Mesendoderm (in vitro differentiated cells): ENCODE results near the gene SMYD3.
A peak's percentile ranks its signal among the peaks of the same experiment; 100 is the strongest.

Experiments
- DNase-seq: peaks from one replicate; pipeline ENCODE4 v3.0.0; 2013
- H2AK5ac ChIP-seq: 2 replicates; pipeline ENCODE4 v1.6.1; 2013; ENCODE audit warnings: low read length, inconsistent platforms
- H2BK120ac ChIP-seq: 2 replicates; pipeline ENCODE4 v1.6.1; 2013; ENCODE audit warnings: low read depth, mild to moderate bottlenecking, low read length, moderate library complexity, mixed read lengths
- H2BK15ac ChIP-seq: replicated peaks from 2 replicates; pipeline ENCODE4 v1.6.1; 2013; ENCODE audit warnings: low read depth, mild to moderate bottlenecking, moderate library complexity
- H2BK5ac ChIP-seq: 2 replicates; pipeline ENCODE4 v1.6.1; 2013; ENCODE audit warnings: low read length, inconsistent platforms
- H3K18ac ChIP-seq: 2 replicates; pipeline ENCODE4 v1.6.1; 2013; ENCODE audit warnings: mild to moderate bottlenecking, low read length, mixed read lengths
- H3K23ac ChIP-seq: one replicate; pipeline ENCODE4 v1.6.1; 2013; ENCODE audit warnings: low read length
- H3K27ac ChIP-seq: 2 replicates; pipeline ENCODE4 v1.5.1; 2013; ENCODE audit warnings: low read depth, mild to moderate bottlenecking, inconsistent platforms, low read length, moderate library complexity
- H3K27me3 ChIP-seq: 2 replicates; pipeline ENCODE4 v1.6.1; 2013; ENCODE audit warnings: low read length, control low read depth, mild to moderate bottlenecking, inconsistent platforms; ENCODE audit not compliant: insufficient read depth, poor library complexity
- H3K36me3 ChIP-seq: 2 replicates; pipeline ENCODE4 v1.6.1; 2013; ENCODE audit warnings: low read length, inconsistent platforms; ENCODE audit not compliant: control insufficient read depth, insufficient read depth
- H3K4ac ChIP-seq: one replicate; pipeline ENCODE4 v1.6.1; 2013; ENCODE audit warnings: low read depth, mild to moderate bottlenecking, low read length, moderate library complexity
- H3K4me1 ChIP-seq: 2 replicates; pipeline ENCODE4 v1.6.1; 2013; ENCODE audit warnings: low read depth, low read length, inconsistent platforms; ENCODE audit not compliant: control insufficient read depth
- H3K4me2 ChIP-seq: 2 replicates; pipeline ENCODE4 v1.6.1; 2013; ENCODE audit warnings: low read length
- H3K4me3 ChIP-seq: 2 replicates; pipeline ENCODE4 v1.5.1; 2013; ENCODE audit warnings: mild to moderate bottlenecking, low read length
- H3K56ac ChIP-seq: one replicate; pipeline ENCODE4 v1.6.1; 2013; ENCODE audit warnings: low read length
- H3K79me1 ChIP-seq: 2 replicates; pipeline ENCODE4 v1.6.1; 2013; ENCODE audit warnings: low read length, inconsistent platforms
- H3K79me2 ChIP-seq: 2 replicates; pipeline ENCODE4 v1.6.1; 2013; ENCODE audit warnings: mild to moderate bottlenecking, low read length; ENCODE audit not compliant: control insufficient read depth, insufficient read depth
- H3K9ac ChIP-seq: 2 replicates; pipeline ENCODE4 v1.6.1; 2013; ENCODE audit warnings: low read length, inconsistent platforms
- H4K5ac ChIP-seq: one replicate; pipeline ENCODE4 v1.6.1; 2013; ENCODE audit warnings: low read length
- H4K8ac ChIP-seq: one replicate; pipeline ENCODE4 v1.6.1; 2013; ENCODE audit warnings: low read depth, mild to moderate bottlenecking, control low read depth, low read length, moderate library complexity
- WGBS: extraction: QIAGEN DNeasy Blood & Tissue Kit; methylation state at CpG from one replicate; pipeline ENCODE4 v1.1.7; 2013; ENCODE audit warnings: low lambda C conversion rate, missing lambda C conversion rate; ENCODE audit not compliant: insufficient coverage; ENCODE audit errors: extremely low coverage; 5-methylcytosine and 5-hydroxymethylcytosine counted together

The SMYD3 gene

GRCh38 chr1:245923215-245923614 is 583.9 kb downstream of the SMYD3 start:
- H3K23ac ChIP-seq, result no peak overlapping the region
- no peak overlapping the region for H4K5ac ChIP-seq
- H3K9ac ChIP-seq, result no peak overlapping the region
- no peaks in the 10 kb centered on the region for H3K36me3 ChIP-seq
- H2BK5ac ChIP-seq, result no peak overlapping the region
- no peak overlapping the region for H4K8ac ChIP-seq
- no peaks in the 10 kb centered on the region for H3K27me3 ChIP-seq
- H2BK120ac ChIP-seq, result no peak overlapping the region
- H3K18ac ChIP-seq, result no peak overlapping the region
- H3K27ac ChIP-seq, result no peak overlapping the region
- H3K4me1 ChIP-seq, result no peaks in the 10 kb centered on the region
- H2BK15ac ChIP-seq, result no peak overlapping the region
- DNase-seq, result peak; percentile 20
- no peaks in the 10 kb centered on the region for H3K79me1 ChIP-seq
- WGBS, result no CpG with 5 or more reads among the region's 7 CpGs
- H3K4me3 ChIP-seq, result no peak overlapping the region
- H3K79me2 ChIP-seq, result no peaks in the 10 kb centered on the region
- no peak overlapping the region for H3K4ac ChIP-seq
- no peak overlapping the region for H2AK5ac ChIP-seq
- H3K56ac ChIP-seq, result no peak overlapping the region
- H3K4me2 ChIP-seq, result no peak overlapping the region

GRCh38 chr1:245921417-245921816 is 585.7 kb downstream of the SMYD3 start:
- H2BK15ac ChIP-seq, result no peak overlapping the region
- no peaks in the 10 kb centered on the region for H3K79me1 ChIP-seq
- no peak overlapping the region for H3K4me3 ChIP-seq
- no peaks in the 10 kb centered on the region for H3K79me2 ChIP-seq
- H2AK5ac ChIP-seq, result no peak overlapping the region
- H3K23ac ChIP-seq, result no peak overlapping the region
- no peak overlapping the region for H4K5ac ChIP-seq
- H3K9ac ChIP-seq, result no peak overlapping the region
- DNase-seq, result no peak
- H3K27me3 ChIP-seq, result no peaks in the 10 kb centered on the region
- no peak overlapping the region for H3K18ac ChIP-seq
- no peak overlapping the region for H3K4me2 ChIP-seq
- H2BK5ac ChIP-seq, result no peak overlapping the region
- no peak overlapping the region for H3K27ac ChIP-seq
- no peak overlapping the region for H4K8ac ChIP-seq
- no CpG with 5 or more reads among the region's 2 CpGs for WGBS
- no peaks in the 10 kb centered on the region for H3K4me1 ChIP-seq
- no peaks in the 10 kb centered on the region for H3K36me3 ChIP-seq
- no peak overlapping the region for H3K56ac ChIP-seq
- H3K4ac ChIP-seq, result no peak overlapping the region
- no peak overlapping the region for H2BK120ac ChIP-seq

- no peak overlapping the region for H2BK15ac ChIP-seq
- H2BK5ac ChIP-seq, result no peak overlapping the region
- H3K27ac ChIP-seq, result no peak overlapping the region
- no peak overlapping the region for H3K9ac ChIP-seq
- no peak overlapping the region for H2BK120ac ChIP-seq
- no peak overlapping the region for H2AK5ac ChIP-seq
- WGBS, result no CpG with 5 or more reads among the region's 6 CpGs
- no peaks in the 10 kb centered on the region for H3K79me1 ChIP-seq
- H3K4me2 ChIP-seq, result no peak overlapping the region
- no peaks in the 10 kb centered on the region for H3K27me3 ChIP-seq
- DNase-seq, result no peak
- no peak overlapping the region for H3K56ac ChIP-seq
- no peaks in the 10 kb centered on the region for H3K4me1 ChIP-seq
- H4K8ac ChIP-seq, result no peak overlapping the region
- H3K18ac ChIP-seq, result no peak overlapping the region
- no peak overlapping the region for H3K23ac ChIP-seq
- H4K5ac ChIP-seq, result no peak overlapping the region
- no peaks in the 10 kb centered on the region for H3K79me2 ChIP-seq
- H3K4ac ChIP-seq, result no peak overlapping the region
- no peak overlapping the region for H3K4me3 ChIP-seq
- H3K36me3 ChIP-seq, result no peaks in the 10 kb centered on the region
Measured at GRCh38 chr1:245917403-245917802, 589.7 kb downstream of the SMYD3 start.

GRCh38 chr1:245915841-245916240 is 591.2 kb downstream of the SMYD3 start:
- no peaks in the 10 kb centered on the region for H3K27me3 ChIP-seq
- no peak overlapping the region for H3K23ac ChIP-seq
- H2BK15ac ChIP-seq, result no peak overlapping the region
- DNase-seq, result no peak
- H3K4me3 ChIP-seq, result no peak overlapping the region
- H3K18ac ChIP-seq, result no peak overlapping the region
- H3K4me1 ChIP-seq, result no peaks in the 10 kb centered on the region
- H3K36me3 ChIP-seq, result no peaks in the 10 kb centered on the region
- no peaks in the 10 kb centered on the region for H3K79me2 ChIP-seq
- no CpG with 5 or more reads among the region's 2 CpGs for WGBS
- no peak overlapping the region for H3K4ac ChIP-seq
- no peak overlapping the region for H3K9ac ChIP-seq
- H4K5ac ChIP-seq, result no peak overlapping the region
- H4K8ac ChIP-seq, result no peak overlapping the region
- no peak overlapping the region for H3K27ac ChIP-seq
- H2BK5ac ChIP-seq, result no peak overlapping the region
- H2BK120ac ChIP-seq, result no peak overlapping the region
- H3K79me1 ChIP-seq, result no peaks in the 10 kb centered on the region
- no peak overlapping the region for H3K56ac ChIP-seq
- H2AK5ac ChIP-seq, result no peak overlapping the region
- no peak overlapping the region for H3K4me2 ChIP-seq

GRCh38 chr1:245915406-245915805 is 591.7 kb downstream of the SMYD3 start:
- Histone ChIP-seq H3K56ac (no peak overlapping the region), H3K27ac (no peak overlapping the region), H3K79me1 (no peaks in the 10 kb centered on the region), H3K36me3 (no peaks in the 10 kb centered on the region), H2BK120ac (no peak overlapping the region), H2AK5ac (no peak overlapping the region), H3K4me3 (no peak overlapping the region), H2BK5ac (no peak overlapping the region), H3K4ac (no peak overlapping the region), H3K9ac (no peak overlapping the region), H3K18ac (no peak overlapping the region), H3K27me3 (no peaks in the 10 kb centered on the region), H2BK15ac (no peak overlapping the region), H3K79me2 (no peaks in the 10 kb centered on the region), H3K23ac (no peak overlapping the region), H4K8ac (no peak overlapping the region), H3K4me1 (no peaks in the 10 kb centered on the region), H3K4me2 (no peak overlapping the region), H4K5ac (no peak overlapping the region)
- WGBS, result no CpG with 5 or more reads among the region's 5 CpGs
- DNase-seq, result no peak

- no peaks in the 10 kb centered on the region for H3K27me3 ChIP-seq
- no peak overlapping the region for H2AK5ac ChIP-seq
- H3K4me1 ChIP-seq, result no peaks in the 10 kb centered on the region
- no peak for DNase-seq
- H3K4me3 ChIP-seq, result no peak overlapping the region
- no peak overlapping the region for H3K27ac ChIP-seq
- H3K9ac ChIP-seq, result no peak overlapping the region
- H2BK5ac ChIP-seq, result no peak overlapping the region
- H2BK120ac ChIP-seq, result no peak overlapping the region
- H3K18ac ChIP-seq, result no peak overlapping the region
- no peak overlapping the region for H3K4ac ChIP-seq
- H2BK15ac ChIP-seq, result no peak overlapping the region
- H3K4me2 ChIP-seq, result no peak overlapping the region
- H3K56ac ChIP-seq, result no peak overlapping the region
- H4K5ac ChIP-seq, result no peak overlapping the region
- no peaks in the 10 kb centered on the region for H3K79me2 ChIP-seq
- H3K36me3 ChIP-seq, result no peaks in the 10 kb centered on the region
- no peak overlapping the region for H3K23ac ChIP-seq
- H3K79me1 ChIP-seq, result no peaks in the 10 kb centered on the region
- H4K8ac ChIP-seq, result no peak overlapping the region
Measured at GRCh38 chr1:245908543-245908942, 598.5 kb downstream of the SMYD3 start.
